ENCODE measurements around the gene SLBP.
"Not testable (repeated sequence)": the region's sequence is repeated elsewhere in the genome, so short reads cannot be mapped to it uniquely, and the experiment has no call there.

The SLBP gene

GRCh38 chr4:1708581-1708980, 3.5 kb downstream of the SLBP start:
- DNase-seq (ENCODE audit: low read depth) = no peak

GRCh38 chr4:1706358-1706757, 5.8 kb downstream of the SLBP start:
- DNase-seq (ENCODE audit: low read depth) = no peak

GRCh38 chr4:1705732-1706131, 6.4 kb downstream of the SLBP start:
- no peak for DNase-seq (ENCODE audit: low read depth)

GRCh38 chr4:1703867-1704266, 8.3 kb downstream of the SLBP start:
- DNase-seq (ENCODE audit: low read depth) = no peak

GRCh38 chr4:1701671-1702070, 10.4 kb downstream of the SLBP start:
- not testable (repeated sequence) for DNase-seq (ENCODE audit: low read depth)

GRCh38 chr4:1695913-1696312, 16.2 kb downstream of the SLBP start:
- no peak for DNase-seq (ENCODE audit: low read depth)

- DNase-seq (ENCODE audit: low read depth) = peak; percentile 67
These were observed 18.8 kb downstream of the SLBP start for GRCh38 chr4:1693131-1693896.

GRCh38 chr4:1691737-1692373, 20.3 kb downstream of the SLBP start:
- DNase-seq (ENCODE audit: low read depth) = no peak

- DNase-seq (ENCODE audit: low read depth) = no peak
These were observed 21.4 kb downstream of the SLBP start for GRCh38 chr4:1690698-1691097.

- no peak for DNase-seq (ENCODE audit: low read depth)
These were observed 25.6 kb downstream of the SLBP start for GRCh38 chr4:1686440-1687036.

GRCh38 chr4:1685235-1686150, 26.6 kb downstream of the SLBP start:
- no peak for DNase-seq (ENCODE audit: low read depth)

- DNase-seq (ENCODE audit: low read depth) = no peak
These were observed 27.4 kb downstream of the SLBP start for GRCh38 chr4:1684506-1685234.

GRCh38 chr4:1683736-1684505, 28.2 kb downstream of the SLBP start, which contains the start of gene FAM53A:
Gene FAM53A, minus strand, starts transcription at chr4:1684313. Its CDS starts 15,572 bp downstream, at chr4:1668741.
- peak; percentile 92 for DNase-seq (ENCODE audit: low read depth)

- no peak for DNase-seq (ENCODE audit: low read depth)
These were observed 28.8 kb downstream of the SLBP start for GRCh38 chr4:1683261-1683735.

- no peak for DNase-seq (ENCODE audit: low read depth)
These were observed 29.3 kb downstream of the SLBP start for GRCh38 chr4:1682860-1683259.

GRCh38 chr4:1678244-1678643, 33.9 kb downstream of the SLBP start:
- DNase-seq (ENCODE audit: low read depth) = no peak

- no peak for DNase-seq (ENCODE audit: low read depth)
These were observed 35.3 kb downstream of the SLBP start for GRCh38 chr4:1676605-1677525.

GRCh38 chr4:1675802-1676137, 36.3 kb downstream of the SLBP start:
- no peak for DNase-seq (ENCODE audit: low read depth)

- no peak for DNase-seq (ENCODE audit: low read depth)
These were observed 36.9 kb downstream of the SLBP start for GRCh38 chr4:1675136-1675801.

Data from activated T-helper 9 cell treated with anti-CD3 and anti-CD28 coated beads, Interleukin-2, amount 50 U/mL, for 16 hours (primary cell).